ENCODE results near the gene PPP2R3B.
"Not testable (repeated sequence)": the region's sequence is repeated elsewhere in the genome, so short reads cannot be mapped to it uniquely, and the experiment has no call there.

PPP2R3B gene

GRCh38 chrX:332916-333610 is 53.6 kb downstream of the PPP2R3B start:
- ChIA-PET CTCF (no interaction called here), POLR2A (ENCODE audit: low non-redundant PET) (no interaction called here)
- no peak overlapping the region for H3K27ac ChIP-seq
- DNase-seq (ENCODE audit: low spot score), result no peak
- TF ChIP-seq CTCF (conservative IDR thresholded peaks at IDR 0.05; ENCODE audit: low read depth), result no peak

GRCh38 chrX:332496-332860 is 54.2 kb downstream of the PPP2R3B start:
- no peak for TF ChIP-seq CTCF (conservative IDR thresholded peaks at IDR 0.05; ENCODE audit: low read depth)
- POLR2A ChIA-PET (ENCODE audit: low non-redundant PET), result no interaction called here
- H3K27ac ChIP-seq, result no peak overlapping the region
- DNase-seq (ENCODE audit: low spot score), result no peak
- CTCF ChIA-PET, result no interaction called here

- no peak overlapping the region for H3K27ac ChIP-seq
- POLR2A ChIA-PET (ENCODE audit: low non-redundant PET), result no interaction called here
- CTCF ChIA-PET, result no interaction called here
- no peak for TF ChIP-seq CTCF (conservative IDR thresholded peaks at IDR 0.05; ENCODE audit: low read depth)
- DNase-seq (ENCODE audit: low spot score), result no peak
Observed at GRCh38 chrX:331825-332495, 54.7 kb downstream of the PPP2R3B start.

- ChIA-PET POLR2A (ENCODE audit: low non-redundant PET) (no interaction called here), CTCF (no interaction called here)
- TF ChIP-seq CTCF (conservative IDR thresholded peaks at IDR 0.05; ENCODE audit: low read depth), result no peak
- peak; percentile 7 for DNase-seq (ENCODE audit: low spot score)
- no peak overlapping the region for H3K27ac ChIP-seq
Observed at GRCh38 chrX:331151-331824, 55.4 kb downstream of the PPP2R3B start.

GRCh38 chrX:330726-331150 is 56.0 kb downstream of the PPP2R3B start:
- TF ChIP-seq CTCF (conservative IDR thresholded peaks at IDR 0.05; ENCODE audit: low read depth), result no peak
- POLR2A ChIA-PET (ENCODE audit: low non-redundant PET), result no interaction called here
- DNase-seq (ENCODE audit: low spot score), result no peak
- no peak overlapping the region for H3K27ac ChIP-seq
- CTCF ChIA-PET, result no interaction called here

GRCh38 chrX:330141-330725 is 56.5 kb downstream of the PPP2R3B start:
- POLR2A ChIA-PET (ENCODE audit: low non-redundant PET); H3K27ac ChIP-seq; CTCF ChIA-PET; DNase-seq (ENCODE audit: low spot score): not testable (repeated sequence)

Data from RWPE1 (cell line).